HG03025 (cell line): ENCODE data around the gene CD2AP.
"Not testable (repeated sequence)": the region's sequence is repeated elsewhere in the genome, so short reads cannot be mapped to it uniquely, and the experiment has no call there.

ENCODE experiments used
- ATAC-seq: cut with Tn5 transposase; IDR thresholded peaks from one replicate; pipeline ENCODE4 v1.9.1; 2021; ENCODE audit warnings: mild to moderate bottlenecking, moderate library complexity; ENCODE audit not compliant: unreplicated experiment, low FRiP score

Gene CD2AP

DNA sequence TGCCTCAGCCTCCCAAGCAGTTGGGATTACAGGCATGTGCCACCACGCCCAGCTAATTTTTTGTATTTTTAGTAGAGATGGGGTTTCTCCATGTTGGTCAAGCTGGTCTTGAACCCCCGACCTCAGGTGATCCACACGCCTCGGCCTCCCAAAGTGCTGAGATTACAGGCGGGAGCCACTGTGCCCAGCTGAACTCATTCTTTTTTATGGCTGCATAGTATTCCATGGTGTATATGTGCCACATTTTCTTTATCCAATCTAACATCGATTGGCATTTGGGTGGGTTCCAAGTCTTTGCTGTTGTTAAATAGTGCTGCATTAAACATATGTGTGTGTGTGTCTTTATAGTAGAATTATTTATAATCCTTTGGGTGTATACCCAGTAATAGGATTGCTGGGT, 78.9 kb downstream of the CD2AP start:
- ATAC-seq, result not testable (repeated sequence)

DNA sequence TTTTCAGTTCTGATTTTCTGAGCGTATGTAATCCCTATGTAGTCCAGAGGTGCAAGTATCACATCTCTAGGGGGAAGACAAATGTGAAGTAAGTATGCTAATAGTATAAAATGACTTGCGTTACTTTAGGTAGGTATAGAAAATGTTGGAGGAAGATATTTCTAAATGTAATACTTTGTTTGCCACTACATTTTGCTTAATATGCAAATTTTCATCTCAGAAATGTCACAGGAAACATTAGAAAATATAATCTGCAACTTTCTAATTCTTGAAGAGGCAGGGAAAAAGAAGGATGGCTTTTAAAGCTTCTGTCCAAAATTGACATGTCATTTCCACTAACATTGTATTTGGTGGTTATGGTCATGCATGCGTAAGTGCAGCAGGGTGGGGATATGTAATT, 85.6 kb downstream of the CD2AP start:
- ATAC-seq, result no peak

DNA sequence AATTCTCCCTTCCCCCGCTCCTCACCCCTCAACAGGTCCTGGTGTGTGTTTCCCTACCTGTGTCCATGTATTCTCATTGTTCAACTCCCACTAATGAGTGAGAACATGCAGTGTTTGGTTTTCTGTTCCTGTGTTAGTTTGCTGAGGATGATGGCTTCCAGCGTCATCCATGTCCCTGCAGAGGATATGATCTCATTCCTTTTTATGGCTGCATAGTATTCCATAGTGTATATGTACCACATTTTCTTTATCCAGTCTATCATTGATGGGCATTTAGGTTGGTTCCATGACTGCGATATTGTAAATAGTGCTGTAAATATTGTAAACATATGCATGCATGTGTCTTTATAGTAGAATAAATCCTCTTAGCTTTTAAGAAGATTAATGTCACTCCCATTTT, 89.0 kb downstream of the CD2AP start:
- not testable (repeated sequence) for ATAC-seq

DNA sequence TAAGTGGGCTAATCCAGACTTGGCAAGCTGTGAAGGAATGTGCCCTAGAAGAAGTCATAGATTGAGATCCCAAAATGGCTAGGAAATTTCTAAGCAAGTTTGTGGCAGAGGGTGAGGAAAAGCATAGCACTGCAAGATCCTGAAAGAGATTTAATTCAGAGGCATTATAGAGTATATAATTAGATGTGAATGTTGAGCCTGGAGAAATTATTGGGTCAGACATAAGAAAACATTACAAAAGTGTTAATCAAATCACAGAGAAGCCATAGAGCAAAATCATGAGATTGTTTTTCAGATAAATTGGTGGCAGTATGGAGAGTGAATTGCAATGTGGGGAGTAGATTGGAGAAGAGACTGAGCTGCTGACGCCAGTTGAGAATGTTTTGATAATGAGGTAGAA, 90.0 kb downstream of the CD2AP start:
- no peak for ATAC-seq

DNA sequence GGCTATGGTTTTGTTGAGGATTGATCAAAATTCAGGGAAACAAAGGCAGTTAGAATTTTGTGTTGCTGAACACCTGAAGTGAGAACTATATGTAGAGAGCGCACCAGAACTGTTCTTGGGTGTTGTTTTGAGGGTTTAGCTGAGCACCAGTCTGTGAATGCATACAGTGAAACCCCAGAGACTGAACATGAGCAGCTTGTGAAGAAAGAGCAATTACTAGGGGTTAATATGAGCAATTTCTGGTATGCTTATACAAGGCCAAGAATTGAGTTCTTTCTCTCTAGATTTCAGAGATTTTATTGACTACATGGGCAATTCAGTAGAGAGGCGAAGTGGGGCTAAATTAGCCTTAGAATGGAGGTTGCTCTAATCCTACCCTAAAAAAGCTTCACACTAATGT, 93.9 kb downstream of the CD2AP start:
- ATAC-seq, result no peak

DNA sequence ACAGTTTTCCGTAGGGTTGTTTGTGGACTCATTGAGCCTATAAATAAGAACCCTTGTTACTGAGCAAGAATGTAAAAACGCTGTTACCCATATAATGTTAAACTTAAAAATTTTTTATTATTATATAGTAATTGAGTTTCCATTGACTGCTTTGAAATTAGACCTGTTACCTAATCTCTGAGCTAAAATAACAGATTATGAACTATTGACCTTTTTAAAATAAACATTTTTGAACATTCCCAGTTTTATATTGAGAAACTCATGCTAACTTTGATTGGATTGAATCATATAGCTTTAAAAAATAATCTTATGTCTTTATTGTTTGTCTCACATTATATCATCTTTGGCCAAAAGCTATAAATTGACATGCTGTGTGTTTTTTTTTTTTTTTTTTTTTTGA, 95.5 kb downstream of the CD2AP start:
- ATAC-seq, result no peak

DNA sequence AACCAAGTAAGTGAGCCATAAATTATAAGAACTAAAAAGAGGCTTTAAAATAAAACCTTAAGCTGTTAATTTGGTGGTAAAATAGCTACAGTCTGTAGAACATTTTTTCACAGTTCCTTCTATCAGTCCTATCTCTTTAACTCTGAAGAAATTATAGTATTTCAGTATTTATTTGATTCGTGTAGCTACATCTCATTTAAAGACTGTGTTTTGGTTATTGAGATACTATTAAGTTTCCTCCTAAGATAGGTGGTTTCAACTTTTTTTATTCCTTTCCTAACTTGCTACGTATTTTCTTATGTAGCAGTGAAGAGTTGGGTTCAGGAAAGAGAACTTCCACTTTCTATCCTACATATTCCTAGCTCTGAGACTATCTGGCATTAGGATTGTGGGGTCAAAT, 97.2 kb downstream of the CD2AP start:
- ATAC-seq, result no peak

DNA sequence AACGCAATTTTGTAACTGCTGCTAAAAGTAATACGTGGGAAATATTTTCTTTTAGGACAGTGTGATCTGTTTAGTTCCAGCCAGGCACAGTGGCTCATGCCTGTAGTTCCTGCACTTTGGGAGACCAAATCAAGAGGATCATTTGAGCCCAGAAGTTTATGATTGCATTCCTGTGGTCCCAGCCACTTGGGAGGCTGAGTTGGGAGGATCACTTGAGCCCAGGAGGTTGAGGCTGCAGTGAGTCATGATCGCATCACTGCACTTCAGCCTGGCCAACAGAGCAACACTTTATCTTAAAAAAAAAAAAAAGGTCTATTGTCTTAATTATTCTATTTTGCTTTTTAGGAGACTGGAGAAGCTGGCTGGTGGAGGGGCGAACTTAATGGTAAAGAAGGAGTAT, 101.5 kb downstream of the CD2AP start:
- no peak for ATAC-seq

DNA sequence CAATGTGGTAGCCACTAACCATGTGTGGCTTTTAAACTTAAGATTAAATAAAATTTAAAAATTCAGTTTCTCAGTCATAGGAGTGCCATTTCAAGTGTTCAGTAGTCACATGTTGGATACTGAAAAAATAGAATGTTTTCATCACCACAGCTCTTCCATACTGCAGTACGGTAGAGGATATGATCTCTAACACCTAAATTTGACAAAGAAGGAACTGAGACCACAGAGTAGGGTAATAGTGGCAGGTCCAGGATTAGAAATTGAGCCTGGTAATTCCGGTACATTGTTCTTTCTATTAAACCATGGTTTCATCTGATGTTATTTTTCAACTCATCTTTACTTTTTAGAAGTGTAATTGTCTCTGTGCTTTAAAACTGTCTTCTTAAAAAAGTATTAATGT, 104.0 kb downstream of the CD2AP start:
- peak; percentile 95 for ATAC-seq

DNA sequence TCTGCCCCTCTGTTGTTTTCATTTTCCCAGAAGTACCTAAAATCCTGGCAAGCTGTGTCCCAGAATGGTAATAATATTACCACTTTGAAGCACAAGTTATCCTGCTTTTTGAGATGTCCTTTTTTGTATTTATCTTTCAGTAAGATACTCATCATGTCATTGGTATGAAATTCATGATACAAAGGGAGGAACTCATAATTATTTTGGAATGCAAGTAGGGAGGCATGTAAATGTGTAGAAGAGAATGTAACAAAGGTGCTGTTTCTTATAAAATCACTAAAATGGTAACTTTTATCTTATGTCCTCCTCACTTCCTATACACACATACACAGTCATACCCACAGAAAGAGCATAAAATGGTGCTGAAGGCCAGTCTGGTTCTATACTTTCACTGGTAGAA, 109.9 kb downstream of the CD2AP start:
- no peak for ATAC-seq

DNA sequence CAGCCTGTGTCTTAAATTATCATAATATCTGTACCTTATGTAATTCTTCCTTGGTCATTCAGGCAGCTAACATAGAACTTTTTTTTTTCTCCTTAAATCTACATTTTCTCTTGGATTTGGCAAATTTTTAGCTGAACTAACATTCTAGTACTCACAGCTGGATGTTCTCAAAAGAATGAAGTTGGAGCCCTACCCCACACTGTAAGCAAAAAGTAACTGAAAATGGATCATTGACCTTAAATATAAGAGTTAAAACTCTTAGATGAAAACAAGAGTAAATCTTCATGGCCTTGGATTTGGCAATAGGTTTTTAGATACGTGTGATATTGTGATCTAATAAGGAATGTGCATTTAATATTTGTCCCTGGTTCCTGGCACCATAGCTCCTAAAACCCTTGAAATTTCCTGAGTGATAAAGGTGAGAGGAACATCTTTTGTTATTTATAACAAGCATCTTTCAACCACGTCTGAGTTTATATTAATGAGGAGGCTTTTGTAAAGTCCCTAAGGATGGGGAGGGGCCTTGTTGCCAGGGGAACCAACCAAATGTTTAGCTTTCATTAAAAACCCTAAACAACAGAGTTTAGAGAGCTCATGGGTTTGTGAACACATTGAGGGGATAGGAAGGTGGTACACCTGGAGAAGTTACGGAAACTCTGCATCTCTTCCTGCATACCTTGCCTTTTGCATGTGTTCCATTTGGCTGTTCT, 114.7 kb downstream of the CD2AP start:
- no peak for ATAC-seq

DNA sequence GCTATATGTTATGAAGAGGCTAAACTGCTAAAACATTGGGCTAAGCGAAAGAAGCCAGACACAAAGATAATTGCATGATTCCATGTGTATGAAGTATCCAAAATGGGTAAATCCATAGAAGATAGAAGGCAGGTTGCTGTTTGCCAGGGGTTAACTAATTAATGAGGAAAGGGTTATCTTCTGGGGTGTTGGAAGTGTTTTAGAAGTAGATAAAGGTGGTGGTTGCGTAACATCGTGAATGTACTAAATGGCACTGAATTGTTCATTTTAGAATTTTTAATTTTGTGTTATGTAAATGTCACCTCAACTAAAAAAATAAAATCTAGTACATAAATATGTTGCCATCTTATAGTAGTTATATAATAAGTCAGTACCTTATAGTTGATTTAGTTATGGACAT, 116.4 kb downstream of the CD2AP start:
- ATAC-seq, result no peak

DNA sequence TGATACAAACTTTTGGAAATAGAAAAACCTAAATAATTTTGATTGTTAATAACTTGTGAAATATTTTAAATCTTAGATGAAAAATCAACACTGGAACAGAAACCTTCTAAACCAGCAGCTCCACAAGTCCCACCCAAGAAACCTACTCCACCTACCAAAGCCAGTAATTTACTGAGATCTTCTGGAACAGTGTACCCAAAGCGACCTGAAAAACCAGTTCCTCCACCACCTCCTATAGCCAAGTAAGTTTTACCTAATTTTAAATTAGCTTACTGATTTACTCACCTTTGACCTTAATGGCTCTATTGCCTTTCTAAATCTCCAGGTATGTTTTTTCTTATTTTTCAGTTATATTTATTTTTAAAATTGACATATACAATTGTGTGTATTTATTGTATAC, 118.2 kb downstream of the CD2AP start:
- no peak for ATAC-seq

DNA sequence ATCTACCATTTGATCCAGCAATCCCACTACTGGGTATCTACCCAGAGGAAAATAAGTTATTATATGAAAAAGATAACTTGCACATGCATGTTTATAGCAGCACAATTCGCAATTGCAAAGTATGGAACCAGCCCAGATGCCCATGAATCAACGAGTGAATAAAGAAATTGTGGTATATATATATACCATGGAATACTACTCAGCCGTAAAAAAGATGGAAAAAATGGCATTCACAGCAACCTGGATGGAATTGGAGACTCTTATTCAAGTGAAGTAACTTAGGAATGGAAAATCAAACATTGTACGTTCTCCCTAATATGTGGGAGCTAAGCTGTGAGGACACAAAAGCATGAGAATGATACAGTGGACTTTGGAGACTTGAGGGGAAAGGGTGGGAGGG, 120.8 kb downstream of the CD2AP start:
- ATAC-seq, result no peak

DNA sequence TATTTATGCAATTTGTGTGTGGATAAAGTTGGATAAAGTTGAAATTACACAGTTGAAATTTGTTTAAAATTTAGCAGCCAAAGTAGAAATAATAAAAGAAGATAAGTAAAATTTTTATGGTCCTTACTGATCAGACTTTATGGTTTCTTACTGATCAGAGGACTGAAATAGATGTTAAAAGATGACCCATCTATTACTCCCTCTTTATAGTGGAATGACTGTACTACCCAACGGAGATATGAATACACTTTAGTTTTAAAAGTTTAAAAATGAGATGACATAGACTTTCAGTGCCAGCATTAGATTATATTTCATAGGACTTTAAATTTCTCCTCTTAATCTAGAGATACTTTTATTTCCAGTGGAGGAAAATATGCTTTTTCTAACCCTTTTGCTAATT, 121.9 kb downstream of the CD2AP start:
- no peak for ATAC-seq

DNA sequence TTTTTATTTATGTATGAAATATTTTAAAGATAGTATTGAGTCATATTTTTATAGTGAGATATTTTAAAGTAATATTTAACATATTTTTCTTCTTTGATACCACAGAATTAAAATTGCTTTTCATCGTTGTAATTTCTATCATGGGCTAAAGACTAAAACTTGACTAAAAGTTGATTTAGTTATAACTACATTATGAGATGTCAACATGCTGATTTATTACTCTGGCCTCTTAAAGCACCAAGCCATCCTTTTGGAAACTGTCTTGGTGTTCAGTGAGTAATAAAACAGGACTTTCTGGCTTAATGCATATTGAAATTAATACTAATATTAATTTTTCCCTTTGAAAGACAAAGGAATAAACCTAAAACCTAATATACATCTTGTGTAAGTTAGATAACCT, 125.6 kb downstream of the CD2AP start:
- ATAC-seq, result no peak

DNA sequence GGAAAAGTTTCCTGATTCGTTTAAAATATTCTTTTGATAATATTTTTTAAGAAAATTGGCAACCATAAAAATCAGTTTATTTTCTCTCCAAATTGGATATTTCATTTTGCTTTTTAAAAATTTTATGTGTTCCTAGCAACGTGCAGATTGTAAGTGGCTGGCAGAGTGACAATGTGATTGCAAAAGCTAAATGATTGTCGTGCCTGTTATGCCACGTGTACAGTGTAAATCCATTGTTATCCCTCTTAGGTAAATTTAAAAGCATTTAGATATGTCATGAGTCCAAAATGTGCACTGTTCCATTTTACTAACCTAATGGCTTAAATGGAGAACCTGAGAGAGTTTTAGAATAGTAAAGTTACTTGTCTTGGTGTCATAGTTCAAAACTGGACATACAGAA, 126.4 kb downstream of the CD2AP start:
- ATAC-seq, result no peak

DNA sequence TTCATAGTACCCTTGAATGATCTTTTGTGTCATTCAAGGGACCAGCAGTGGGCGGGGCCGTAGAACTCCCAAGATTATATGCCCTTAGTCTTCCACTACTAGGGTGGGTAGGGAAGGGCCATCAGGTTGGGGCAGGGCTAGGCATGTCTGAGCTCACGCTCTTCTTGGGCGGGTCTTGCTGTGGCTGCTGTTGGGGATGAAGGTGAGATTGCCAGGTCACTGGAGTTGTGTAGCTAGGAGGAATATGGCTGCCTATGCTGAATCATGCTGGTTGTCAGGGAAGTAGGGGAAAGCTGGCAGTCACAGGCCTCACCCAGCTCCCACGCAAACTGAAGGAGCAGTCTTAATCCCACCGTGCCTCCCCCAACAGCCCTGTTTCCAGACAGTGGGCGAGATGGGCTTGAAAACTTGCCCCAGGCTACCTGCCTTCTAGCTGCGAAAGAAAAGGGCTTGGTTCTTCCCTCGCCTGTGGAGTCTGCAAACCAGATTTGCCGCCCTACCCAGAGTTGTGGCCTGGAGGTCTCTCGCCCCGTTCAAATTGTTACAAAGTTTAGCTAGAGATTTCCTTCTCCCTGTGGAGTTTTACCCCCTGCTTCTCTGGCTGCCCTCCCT, 144.4 kb downstream of the CD2AP start:
- no peak for ATAC-seq

DNA sequence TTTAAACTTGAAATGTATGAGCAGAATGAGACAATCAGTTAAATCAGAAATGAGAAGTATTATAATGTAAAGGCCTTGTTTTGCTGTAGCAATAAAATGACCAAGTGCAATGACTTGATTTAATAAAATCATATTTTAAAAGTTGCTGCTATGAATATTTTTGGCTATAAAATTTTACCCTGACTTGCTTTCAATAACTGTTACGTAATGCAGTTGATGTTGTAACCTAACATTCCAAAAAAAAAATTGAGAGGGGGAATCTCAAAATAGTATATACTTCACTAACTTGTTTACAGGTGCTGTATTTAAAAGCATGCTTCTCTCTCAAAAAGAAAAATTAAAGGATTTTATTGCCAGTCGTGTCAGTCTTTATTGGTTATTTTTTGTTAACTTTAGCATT, 149.2 kb downstream of the CD2AP start:
- no peak for ATAC-seq

DNA sequence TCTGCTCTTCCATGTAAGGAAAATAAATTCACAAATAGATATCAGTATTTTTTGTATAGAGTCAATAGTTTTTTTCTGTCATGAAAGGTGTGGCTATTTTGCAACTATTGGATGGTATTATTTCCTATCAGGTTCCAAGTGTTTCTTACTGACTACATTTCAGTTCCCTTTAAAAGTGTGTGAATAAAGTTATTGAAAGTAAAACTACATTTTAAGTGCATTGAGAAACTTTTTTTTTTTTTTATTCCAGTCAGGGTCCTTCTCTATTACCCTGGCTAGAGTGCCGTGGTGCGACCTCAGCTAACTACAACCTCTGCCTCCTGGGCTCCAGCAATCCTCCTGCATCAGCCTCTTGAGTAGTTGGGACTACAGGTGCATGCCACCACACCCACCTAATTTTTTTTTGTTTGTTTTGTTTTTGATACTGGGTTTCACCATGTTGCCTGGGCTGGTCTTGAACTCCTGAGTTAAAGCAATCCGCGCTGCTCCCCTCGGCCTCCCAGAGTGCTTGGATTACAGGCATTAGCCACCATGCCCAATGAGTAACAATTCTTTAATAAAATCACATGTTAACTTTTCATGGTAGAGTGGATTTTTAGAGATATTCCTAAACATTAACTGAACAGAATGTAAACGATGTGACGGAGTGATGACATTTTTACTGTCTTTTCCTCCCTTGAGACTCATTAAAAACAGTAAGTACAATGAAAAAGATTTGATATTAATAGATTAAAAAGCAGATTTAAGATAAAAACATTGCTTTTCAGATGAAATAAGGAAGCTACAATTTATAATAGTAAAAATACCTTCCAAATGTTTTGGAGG, 151.1 kb downstream of the CD2AP start:
- no peak for ATAC-seq

DNA sequence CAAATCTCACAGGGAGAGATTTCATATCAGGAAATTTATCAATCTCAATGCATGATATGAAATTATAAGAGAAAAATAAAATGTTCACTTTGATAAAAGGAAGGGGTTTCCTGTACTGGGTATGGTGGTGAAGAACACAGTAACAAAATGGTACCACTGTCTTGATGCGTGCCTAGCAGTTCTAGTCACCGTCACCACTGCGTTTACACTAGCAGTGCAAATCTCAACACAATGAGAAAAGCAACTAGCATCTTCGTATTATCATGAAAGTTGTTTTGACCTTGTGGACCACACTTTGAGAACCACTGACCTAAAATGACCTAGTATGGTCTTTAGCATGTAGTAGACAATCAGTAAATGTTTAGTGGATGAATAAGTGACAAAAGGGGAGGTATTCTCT, 152.4 kb downstream of the CD2AP start:
- ATAC-seq, result no peak

DNA sequence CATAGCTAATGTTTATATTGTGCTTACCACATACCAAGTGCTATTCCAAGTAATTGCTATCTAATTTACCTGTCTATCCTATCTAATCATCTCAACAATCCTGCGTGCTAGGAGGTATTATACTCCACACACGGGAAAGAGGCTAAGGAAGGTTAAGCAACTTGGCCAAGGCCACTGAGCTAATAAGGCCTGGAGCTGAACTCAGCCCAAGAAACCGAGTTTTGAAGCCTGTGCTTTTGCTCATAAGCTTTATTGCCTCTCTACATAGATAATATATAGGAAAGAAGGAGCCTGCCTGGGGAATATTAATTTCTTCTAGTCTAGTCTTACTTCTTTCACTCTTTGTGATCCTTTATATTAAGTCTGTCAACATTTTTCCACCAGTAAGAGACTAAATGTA, 153.0 kb downstream of the CD2AP start:
- no peak for ATAC-seq
